Stimulated activated naive CD8-positive, alpha-beta T cell treated with anti-CD3 and anti-CD28 coated beads, Interleukin-15, amount 100 ng/mL, for 72 hours (primary cell): ENCODE data around the gene CSNK2A1.
A peak's percentile ranks its signal among the peaks of the same experiment; 100 is the strongest.

ENCODE experiments used
- ATAC-seq: fragments of 150-1000 bp; cut with Tn5 transposase; 2 replicates; pipeline ENCODE4 v1.10.0; 2021; ENCODE audit warnings: mild to moderate bottlenecking, moderate library complexity
- DNase-seq, 2 donors: peaks; one replicate each; pipeline ENCODE4 v3.0.0; 2021 to 2022
- H3K27ac Mint-ChIP-seq, 2 donors: one replicate each; pipeline ENCODE4 v1.8.0; 2022; ENCODE audit warnings: mild to moderate bottlenecking in 2 of 2, mixed read lengths in 2 of 2, moderate library complexity in 2 of 2
- H3K27me3 Mint-ChIP-seq: one replicate; pipeline ENCODE4 v1.8.0; 2022; ENCODE audit warnings: mixed read lengths
- H3K4me1 Mint-ChIP-seq: one replicate; pipeline ENCODE4 v1.8.0; 2022; ENCODE audit warnings: mild to moderate bottlenecking, mixed read lengths
- H3K4me3 Mint-ChIP-seq, 2 donors: one replicate each; pipeline ENCODE4 v1.8.0; 2022; ENCODE audit warnings: mild to moderate bottlenecking in 2 of 2, mixed read lengths in 2 of 2, moderate library complexity in 1 of 2
- H3K9me3 Mint-ChIP-seq, 2 donors: one replicate each; pipeline ENCODE4 v1.8.0; 2022; ENCODE audit warnings: mixed read lengths in 2 of 2

Gene CSNK2A1

GRCh38 chr20:549722-550496 lies 6.3 kb upstream of the CSNK2A1 start:
- H3K4me3 Mint-ChIP-seq: no peak overlapping the region
- no peak for ATAC-seq
- no peak overlapping the region for H3K27ac Mint-ChIP-seq
- DNase-seq: no peak
- H3K27me3 Mint-ChIP-seq: peaks cover 31% of the 10 kb centered on the region
- peaks cover 0 to under 1% of the 10 kb centered on the region in 2 donors for H3K9me3 Mint-ChIP-seq
- H3K4me1 Mint-ChIP-seq: no peaks in the 10 kb centered on the region

GRCh38 chr20:548906-549305 lies 5.3 kb upstream of the CSNK2A1 start:
- no peak overlapping the region for H3K27ac Mint-ChIP-seq
- H3K4me3 Mint-ChIP-seq: no peak overlapping the region
- peaks cover 26% of the 10 kb centered on the region for H3K27me3 Mint-ChIP-seq
- peaks cover 10% of the 10 kb centered on the region for H3K4me1 Mint-ChIP-seq
- no peak for ATAC-seq
- no peak for DNase-seq
- peaks cover 7 to 9% of the 10 kb centered on the region in 2 donors for H3K9me3 Mint-ChIP-seq

- no peak for DNase-seq
- no peak for ATAC-seq
- H3K27ac Mint-ChIP-seq: no peak overlapping the region
- H3K9me3 Mint-ChIP-seq: peaks cover 9 to 11% of the 10 kb centered on the region in 2 donors
- peaks cover 22% of the 10 kb centered on the region for H3K27me3 Mint-ChIP-seq
- H3K4me1 Mint-ChIP-seq: peaks cover 17% of the 10 kb centered on the region
- no peak overlapping the region for H3K4me3 Mint-ChIP-seq
Observed at GRCh38 chr20:547394-547793, 3.8 kb upstream of the CSNK2A1 start.

- DNase-seq: no peak
- Mint-ChIP-seq H3K27me3 (peaks cover 14% of the 10 kb centered on the region), H3K4me3 (no peak overlapping the region), H3K27ac (no peak overlapping the region), H3K4me1 (peaks cover 26% of the 10 kb centered on the region), H3K9me3 (peaks cover 9 to 11% of the 10 kb centered on the region in 2 donors)
- no peak for ATAC-seq
Observed at GRCh38 chr20:546353-546752, 2.8 kb upstream of the CSNK2A1 start.

GRCh38 chr20:544153-544725 lies 649 bp upstream of the CSNK2A1 start:
- Mint-ChIP-seq H3K4me1 (peaks cover 45% of the 10 kb centered on the region), H3K4me3 (peak overlapping the region; percentile 78 to 97), H3K27me3 (no peaks in the 10 kb centered on the region), H3K9me3 (peaks cover 9 to 11% of the 10 kb centered on the region in 2 donors), H3K27ac (peak overlapping the region; percentile 99)
- ATAC-seq: peak; percentile 1
- no peak for DNase-seq

GRCh38 chr20:542777-543368 lies 717 bp downstream of the CSNK2A1 start:
- ATAC-seq (peak; percentile 39), DNase-seq (peak; percentile 13 to 32)
- Mint-ChIP-seq H3K27me3 (no peaks in the 10 kb centered on the region), H3K27ac (peak overlapping the region; percentile 99), H3K9me3 (peaks cover 9 to 11% of the 10 kb centered on the region in 2 donors), H3K4me1 (peaks cover 58% of the 10 kb centered on the region), H3K4me3 (peak overlapping the region; percentile 78 to 97)

GRCh38 chr20:540391-541201 lies 3.0 kb downstream of the CSNK2A1 start:
- DNase-seq (no peak), ATAC-seq (no peak)
- Mint-ChIP-seq H3K27me3 (no peaks in the 10 kb centered on the region), H3K9me3 (peaks cover 9 to 11% of the 10 kb centered on the region in 2 donors), H3K27ac (no peak overlapping the region), H3K4me3 (no peak overlapping the region), H3K4me1 (peaks cover 81% of the 10 kb centered on the region)

- Mint-ChIP-seq H3K9me3 (peaks cover 8 to 11% of the 10 kb centered on the region in 2 donors), H3K27me3 (no peaks in the 10 kb centered on the region), H3K4me1 (peaks cover 88% of the 10 kb centered on the region), H3K4me3 (peak overlapping the region; percentile 27 to 31), H3K27ac (no peak overlapping the region)
- ATAC-seq: no peak
- no peak for DNase-seq
Observed at GRCh38 chr20:539848-540247, 3.7 kb downstream of the CSNK2A1 start.

- H3K4me3 Mint-ChIP-seq: no peak overlapping the region
- DNase-seq: no peak
- no peak overlapping the region for H3K27ac Mint-ChIP-seq
- peaks cover 88% of the 10 kb centered on the region for H3K4me1 Mint-ChIP-seq
- peaks cover 1 to 5% of the 10 kb centered on the region in 2 donors for H3K9me3 Mint-ChIP-seq
- no peaks in the 10 kb centered on the region for H3K27me3 Mint-ChIP-seq
- ATAC-seq: no peak
Observed at GRCh38 chr20:539191-539590, 4.4 kb downstream of the CSNK2A1 start.

- H3K4me3 Mint-ChIP-seq: peak overlapping the region in 1 of 2 donors; percentile 28
- H3K27me3 Mint-ChIP-seq: no peaks in the 10 kb centered on the region
- H3K27ac Mint-ChIP-seq: no peak overlapping the region
- DNase-seq (no peak), ATAC-seq (no peak)
- H3K9me3 Mint-ChIP-seq: peaks cover 0 to 4% of the 10 kb centered on the region in 2 donors
- H3K4me1 Mint-ChIP-seq: peaks cover 96% of the 10 kb centered on the region
Observed at GRCh38 chr20:537983-538382, 5.6 kb downstream of the CSNK2A1 start.

GRCh38 chr20:536426-537010 lies 7.1 kb downstream of the CSNK2A1 start:
- ATAC-seq: no peak
- peak overlapping the region in 1 of 2 donors; percentile 59 for H3K27ac Mint-ChIP-seq
- DNase-seq: no peak
- H3K27me3 Mint-ChIP-seq: no peaks in the 10 kb centered on the region
- H3K4me1 Mint-ChIP-seq: peaks cover 89% of the 10 kb centered on the region
- no peak overlapping the region for H3K4me3 Mint-ChIP-seq
- no peaks in the 10 kb centered on the region for H3K9me3 Mint-ChIP-seq

GRCh38 chr20:535958-536357 lies 7.6 kb downstream of the CSNK2A1 start:
- ATAC-seq: no peak

GRCh38 chr20:533526-533925 lies 10.1 kb downstream of the CSNK2A1 start:
- ATAC-seq (no peak), DNase-seq (no peak)
- Mint-ChIP-seq H3K4me3 (no peak overlapping the region), H3K9me3 (peaks cover 2 to 3% of the 10 kb centered on the region in 2 donors), H3K27me3 (no peaks in the 10 kb centered on the region), H3K4me1 (peaks cover 81% of the 10 kb centered on the region), H3K27ac (no peak overlapping the region)

More at GRCh38 chr20:535958-536357, 7.6 kb downstream of the CSNK2A1 start:
- no peaks in the 10 kb centered on the region for H3K9me3 Mint-ChIP-seq
- no peak overlapping the region for H3K4me3 Mint-ChIP-seq
- DNase-seq: no peak
- no peak overlapping the region for H3K27ac Mint-ChIP-seq
- H3K27me3 Mint-ChIP-seq: no peaks in the 10 kb centered on the region
- peaks cover 86% of the 10 kb centered on the region for H3K4me1 Mint-ChIP-seq

GRCh38 chr20:532530-532929 lies 11.1 kb downstream of the CSNK2A1 start:
- peaks cover 12 to 13% of the 10 kb centered on the region in 2 donors for H3K9me3 Mint-ChIP-seq
- DNase-seq (no peak), ATAC-seq (no peak)
- no peak overlapping the region for H3K27ac Mint-ChIP-seq
- no peak overlapping the region for H3K4me3 Mint-ChIP-seq
- H3K4me1 Mint-ChIP-seq: peaks cover 80% of the 10 kb centered on the region
- no peaks in the 10 kb centered on the region for H3K27me3 Mint-ChIP-seq

- Mint-ChIP-seq H3K27ac (no peak overlapping the region), H3K27me3 (no peaks in the 10 kb centered on the region), H3K9me3 (peaks cover 16 to 22% of the 10 kb centered on the region in 2 donors), H3K4me3 (no peak overlapping the region), H3K4me1 (peaks cover 72% of the 10 kb centered on the region)
- DNase-seq (no peak), ATAC-seq (no peak)
Observed at GRCh38 chr20:531608-532007, 12.0 kb downstream of the CSNK2A1 start.
